ENCODE data around the gene PTPA. TPM values are rescaled to one million over a fixed set of nuclear protein-coding genes. Genes with fewer than 3 reads are reported as not detected.
"Not testable (repeated sequence)": the region's sequence is repeated elsewhere in the genome, so short reads cannot be mapped to it uniquely, and the experiment has no call there.

PTPA gene
- total RNA-seq, 1 donor from 2014 or later, result 42.2 TPM

GRCh38 chr9:129177791-129178567, 66.8 kb downstream of the PTPA start, which contains the start of gene IER5L:
TSS of gene IER5L (minus strand) at chr9:129178261. CDS start at chr9:129178052, 209 bp downstream.
- peak; percentile 96 for DNase-seq

DNA sequence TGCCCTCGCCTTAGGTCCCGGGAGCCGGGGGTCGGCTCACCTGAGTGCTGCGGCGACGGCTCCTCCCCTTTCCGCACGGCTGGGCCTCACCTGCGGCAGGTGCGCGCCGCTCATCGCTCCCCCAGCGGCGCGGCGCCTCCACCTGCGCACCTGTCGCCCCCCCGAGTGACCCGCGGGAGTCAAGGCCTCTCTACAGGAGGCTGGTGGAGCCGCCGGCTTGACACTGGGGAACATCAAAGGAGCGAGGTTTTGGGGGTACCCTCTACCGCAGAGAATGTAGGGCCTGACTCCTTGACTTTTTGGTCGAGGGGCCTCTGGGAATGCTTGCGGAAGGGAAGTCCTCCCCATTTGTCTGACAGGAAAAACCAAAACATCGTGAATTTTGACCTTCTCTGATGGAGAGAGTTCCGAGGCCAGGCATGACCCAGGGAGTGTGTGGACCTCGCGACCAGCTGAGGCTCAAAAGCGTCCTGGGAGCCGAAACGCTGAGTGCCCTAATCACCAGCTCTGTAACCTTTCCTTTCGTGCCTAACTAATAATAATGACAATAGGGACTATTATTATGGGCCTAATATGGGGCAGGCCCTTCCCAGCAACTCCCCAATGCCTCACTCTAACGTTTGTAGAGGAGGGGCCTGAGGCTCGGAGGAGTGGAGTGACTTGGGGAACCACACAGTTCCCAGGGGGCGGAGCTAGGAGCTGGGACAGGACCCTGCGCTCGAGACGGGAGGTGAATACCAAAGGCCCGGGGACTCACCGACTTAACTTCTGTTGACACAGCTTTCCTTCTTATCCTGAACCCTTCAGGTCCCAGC, 67.6 kb downstream of the PTPA start:
- no peak for DNase-seq

DNA sequence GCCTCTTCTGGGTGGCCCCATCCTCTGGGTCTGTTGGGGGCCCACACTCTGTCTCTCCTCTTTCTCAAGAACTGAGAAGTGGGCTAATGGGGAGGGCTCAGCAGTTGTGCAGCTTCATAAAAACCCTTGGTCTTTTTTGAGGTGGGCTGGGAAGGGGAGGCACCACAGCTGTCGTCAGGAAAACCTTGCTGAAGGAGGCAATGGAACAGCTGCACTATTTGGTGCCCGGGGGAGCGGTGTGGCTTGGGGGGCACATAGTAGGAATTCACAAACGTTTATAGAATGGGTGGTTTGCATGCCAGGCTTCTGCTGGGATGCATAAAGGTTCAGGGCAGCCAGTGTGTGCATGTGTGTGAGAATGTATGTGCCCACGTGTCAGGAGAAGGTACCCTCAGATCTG, 70.0 kb downstream of the PTPA start:
- no peak for DNase-seq

DNA sequence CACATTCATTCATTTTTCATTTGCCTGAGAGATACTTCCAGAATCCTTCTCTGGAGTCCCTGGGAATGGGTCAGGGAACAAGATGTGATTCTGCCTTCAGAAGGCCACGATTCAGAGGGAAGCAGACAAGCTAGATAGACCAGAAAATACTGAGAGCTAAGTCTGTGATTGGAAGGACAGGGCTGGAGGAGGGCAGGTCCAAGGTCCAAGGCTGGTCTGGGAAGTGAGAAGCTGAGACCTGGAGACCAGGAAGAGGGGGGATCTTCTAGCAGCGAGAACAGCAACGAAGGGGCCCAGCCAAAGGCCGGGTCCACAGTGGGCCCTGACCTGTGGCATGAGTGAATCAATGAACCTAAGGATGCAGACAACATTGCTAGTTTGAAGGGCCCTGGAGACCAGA, 70.9 kb downstream of the PTPA start:
- no peak for DNase-seq

DNA sequence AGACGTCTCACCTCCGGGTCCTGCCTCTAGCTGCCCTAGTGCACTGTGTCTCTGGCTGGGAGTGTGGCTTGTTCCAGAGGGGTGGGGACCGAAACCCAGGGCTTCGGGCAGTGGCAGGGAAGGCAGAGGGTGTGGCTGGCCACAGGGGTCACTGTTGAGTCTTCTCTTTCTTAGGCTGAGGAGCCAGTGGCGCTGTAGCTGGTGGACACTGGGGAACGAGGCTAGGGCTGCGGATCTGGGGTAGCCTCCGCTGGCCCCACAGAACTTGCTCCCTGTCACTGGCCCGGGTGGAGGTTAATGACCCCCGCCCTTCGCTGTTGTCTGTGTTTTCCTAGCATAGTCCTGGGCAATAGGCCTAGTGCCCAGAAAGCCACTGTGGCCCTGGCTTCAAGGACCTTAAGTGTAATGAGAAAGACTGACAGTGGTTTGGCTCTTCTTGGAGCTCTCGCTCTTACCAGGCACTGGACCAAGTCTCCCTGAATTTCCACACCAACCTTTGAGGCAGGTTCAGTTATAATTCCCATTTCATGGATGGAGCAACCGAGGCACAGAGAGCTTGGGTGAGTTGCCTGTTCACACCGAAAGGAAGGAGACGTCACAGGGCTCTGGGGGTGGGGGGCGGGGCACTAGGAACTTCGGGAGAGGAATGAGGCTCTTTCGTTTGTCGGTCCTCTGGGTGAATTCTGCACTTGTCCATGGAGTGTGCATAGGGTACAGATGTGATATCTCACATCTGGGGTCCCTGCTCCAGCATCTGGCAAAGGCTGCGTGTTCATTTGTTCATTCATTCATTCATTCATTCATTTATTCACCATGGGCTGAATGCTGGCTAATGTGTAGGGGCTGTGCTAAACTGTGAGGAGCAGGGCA, 71.6 kb downstream of the PTPA start:
- DNase-seq, result no peak

- DNase-seq, result no peak
Measured at GRCh38 chr9:129183495-129184218, 72.4 kb downstream of the PTPA start.

GRCh38 chr9:129184219-129184524, 73.0 kb downstream of the PTPA start:
- no peak for DNase-seq

DNA sequence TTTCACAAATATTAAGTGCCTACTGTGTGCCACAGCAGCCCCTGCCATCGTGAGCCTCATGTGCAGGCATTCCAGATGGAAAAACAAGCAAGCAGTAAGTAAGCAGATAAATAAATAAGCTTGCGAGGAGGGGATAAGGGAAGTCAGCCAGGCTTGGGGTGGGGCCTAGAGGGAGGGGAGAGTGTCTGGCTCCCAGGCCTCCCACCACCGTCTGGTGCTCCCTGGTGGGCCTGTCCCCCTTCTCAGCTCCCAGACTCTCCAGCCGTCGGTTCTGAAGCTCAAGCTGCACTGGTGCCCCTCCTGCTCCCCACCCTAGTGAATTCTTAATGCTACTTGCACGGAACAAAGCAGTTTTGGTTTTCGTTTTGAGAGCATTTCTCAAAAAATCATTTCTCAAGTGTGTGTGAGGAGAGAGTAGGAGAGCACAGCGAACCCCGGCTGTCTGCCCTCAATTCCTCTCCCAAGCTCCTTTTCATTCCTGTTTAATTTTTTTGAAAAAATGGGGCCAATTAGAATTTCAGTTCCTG, 73.4 kb downstream of the PTPA start:
- DNase-seq, result peak; percentile 36

DNA sequence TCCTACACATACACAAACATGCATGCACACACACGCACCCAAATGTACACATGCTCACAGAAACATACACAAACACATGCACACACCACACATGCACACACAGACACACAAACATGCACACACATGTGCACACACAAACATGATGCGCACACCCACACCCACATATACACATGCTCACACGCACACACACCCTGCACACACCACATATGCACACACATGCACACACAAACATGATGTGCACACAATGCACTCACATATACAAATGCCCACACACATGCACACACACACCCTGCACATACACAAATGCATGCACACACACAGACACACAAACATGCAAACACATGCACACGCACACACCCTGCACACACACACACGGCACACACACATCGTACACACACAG, 74.2 kb downstream of the PTPA start:
- DNase-seq, result no peak

- DNase-seq, result no peak
Measured at GRCh38 chr9:129185991-129186390, 74.8 kb downstream of the PTPA start.

- no peak for DNase-seq
Measured at GRCh38 chr9:129187042-129187441, 75.8 kb downstream of the PTPA start.

DNA sequence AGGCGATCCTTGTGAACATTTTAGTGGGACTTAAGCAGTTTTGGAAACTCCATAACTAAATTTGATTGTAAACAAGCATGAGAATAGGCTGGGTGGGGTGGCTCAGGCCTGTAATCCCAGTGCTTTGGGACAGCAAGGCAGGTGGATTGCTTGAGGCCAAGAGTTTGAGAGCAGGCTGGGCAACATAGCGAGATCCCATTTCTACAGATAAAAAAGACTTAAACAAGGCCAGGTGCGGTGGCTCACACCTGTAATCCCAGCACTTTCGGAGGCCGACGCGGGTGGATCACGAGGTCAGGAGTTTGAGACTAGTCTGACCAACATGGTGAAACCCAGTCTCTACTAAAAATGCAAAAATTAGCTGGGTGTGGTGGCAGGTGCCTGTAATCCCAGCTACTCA, 78.8 kb downstream of the PTPA start:
- DNase-seq, result not testable (repeated sequence)

DNA sequence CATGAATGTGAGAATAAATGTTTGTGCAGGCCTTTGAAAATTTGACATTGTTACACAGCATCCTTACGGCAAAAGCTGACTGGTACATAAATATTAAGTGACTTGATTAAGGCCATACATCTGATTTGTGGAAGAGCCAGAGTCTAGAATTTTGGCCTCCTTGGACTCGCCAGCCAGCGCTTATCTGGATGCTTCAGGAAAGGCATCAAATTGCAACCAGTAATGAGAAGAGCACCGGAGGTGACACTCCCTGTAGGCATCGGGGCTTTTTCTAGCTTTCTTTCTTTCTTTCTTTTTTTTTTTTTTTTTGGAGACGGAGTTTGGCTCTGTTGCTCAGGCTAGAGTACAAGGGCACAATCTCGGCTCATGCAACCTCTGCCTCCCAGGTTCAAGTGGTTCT, 80.0 kb downstream of the PTPA start:
- no peak for DNase-seq

DNA sequence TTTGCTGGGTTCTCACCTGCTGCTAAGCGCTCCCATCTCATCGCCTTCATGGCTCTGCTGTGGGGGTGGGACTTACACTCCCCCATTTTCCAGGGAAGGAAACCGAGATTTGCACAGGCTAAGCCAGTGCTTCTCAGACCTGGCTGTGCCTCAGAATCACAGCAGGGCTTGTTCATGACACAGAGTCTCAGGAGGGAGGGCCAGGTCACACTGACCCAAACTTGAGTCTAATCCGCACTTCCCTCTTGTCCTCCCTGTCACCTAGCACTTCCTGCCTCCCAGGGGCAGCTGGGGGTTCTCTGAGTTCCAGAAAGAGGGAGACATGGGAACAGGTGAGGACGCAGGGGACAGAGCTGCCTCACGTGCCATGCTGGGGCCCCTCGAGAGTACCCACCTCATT, 82.4 kb downstream of the PTPA start:
- no peak for DNase-seq

DNA sequence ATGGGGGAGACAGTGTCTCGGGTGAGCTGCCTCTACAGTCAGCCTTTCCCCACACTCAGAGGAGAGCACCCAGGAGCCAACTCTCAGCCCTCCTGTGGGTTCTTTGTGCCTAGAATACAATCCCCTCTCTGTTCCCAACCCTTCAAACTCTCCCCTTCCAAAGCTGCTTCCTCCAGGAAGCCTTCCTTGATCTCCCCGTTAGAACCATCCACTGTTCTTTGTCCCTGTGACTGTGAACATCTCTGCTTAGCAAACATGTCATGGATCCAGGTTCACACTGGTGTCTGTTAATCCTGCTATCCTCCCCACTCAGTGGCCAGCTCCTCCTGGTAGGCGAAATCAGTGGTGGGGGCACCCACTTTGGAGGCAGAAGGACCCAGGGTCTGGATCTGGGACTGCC, 83.0 kb downstream of the PTPA start:
- DNase-seq, result no peak

DNA sequence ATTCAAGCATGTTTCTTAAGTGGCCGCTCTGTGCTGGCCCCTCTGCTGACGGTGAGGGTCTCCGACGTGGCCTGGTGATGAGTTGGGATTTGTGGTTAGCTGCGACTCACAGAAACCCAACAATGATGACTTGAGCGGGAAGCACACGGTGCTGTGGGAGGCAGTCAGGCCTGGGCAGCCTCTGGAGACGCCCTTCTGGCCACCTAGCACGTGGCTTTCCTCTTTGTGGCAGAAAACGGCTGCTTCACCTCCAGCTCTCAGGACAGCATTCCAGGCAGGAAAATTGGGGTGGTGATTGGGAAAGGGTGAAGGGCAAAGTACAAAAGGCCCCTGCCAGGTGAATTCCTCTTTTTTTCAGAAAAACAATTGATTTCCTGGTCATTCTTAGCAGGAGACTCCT, 84.4 kb downstream of the PTPA start:
- DNase-seq, result no peak

- DNase-seq, result not testable (repeated sequence)
Measured at GRCh38 chr9:129197045-129197444, 85.8 kb downstream of the PTPA start.

DNA sequence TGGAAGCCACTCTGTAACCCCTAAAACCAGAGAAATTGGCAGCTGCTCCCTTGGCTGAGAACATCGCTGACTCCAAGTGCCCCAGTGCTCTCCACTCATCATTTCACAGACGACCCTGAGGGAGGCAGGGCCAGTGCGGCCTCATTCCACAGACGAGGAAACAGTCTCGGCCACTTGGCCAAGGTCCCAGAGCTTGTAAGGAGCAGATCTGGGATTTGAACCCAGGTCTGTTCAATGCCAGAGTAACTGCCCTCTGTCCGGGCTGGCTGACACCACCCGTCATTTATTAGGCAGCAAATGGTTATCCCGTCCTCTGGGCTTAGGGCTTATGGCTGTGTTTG, 86.7 kb downstream of the PTPA start:
- DNase-seq, result no peak

Measured in skin of body (tissue), 2 donors.